ENCODE results near the gene IGFBP2. TPM values are rescaled to one million over a fixed set of nuclear protein-coding genes. Genes with fewer than 3 reads are reported as not detected.

IGFBP2 gene
- total and polyA plus RNA-seq, 2 of the 4 experiments (the other 2 are of a cell fraction) = 33.5 to 236 TPM

DNA sequence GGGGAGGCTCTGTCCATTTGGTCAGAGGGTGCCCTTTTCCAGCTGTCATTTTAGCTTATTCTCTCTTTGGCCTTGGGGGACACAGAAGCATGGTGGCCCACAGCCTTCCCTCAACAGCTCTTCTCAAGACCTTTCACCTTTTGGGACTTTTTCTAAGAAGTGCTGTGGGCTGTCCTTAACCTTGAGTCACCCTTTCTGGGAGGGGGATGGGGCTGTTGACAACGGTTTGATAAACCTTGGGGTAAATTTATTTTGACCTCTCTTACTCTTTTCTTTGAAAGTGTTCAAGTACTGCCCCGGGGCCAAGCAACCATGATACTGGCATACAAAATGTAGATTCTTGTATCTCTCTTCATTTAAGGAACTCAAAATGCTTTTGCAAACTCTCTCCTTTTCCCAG lies 48.5 kb downstream of the IGFBP2 start:
- Histone ChIP-seq H3K23ac (ENCODE audit: low read depth, low read length) (no peak overlapping the region), H3K36me3 (ENCODE audit: control insufficient read depth, insufficient read depth, low read length) (peaks cover 90% of the 10 kb centered on the region), H3K27ac (ENCODE audit: insufficient read depth, low read length) (no peak overlapping the region; the same call in 1 of the 2 replicates), H2BK15ac (ENCODE audit: low read depth, low read length) (no peak overlapping the region), H3K4me3 (ENCODE audit: insufficient read depth, low read depth, low read length) (no peak overlapping the region), H3K9me1 (ENCODE audit: insufficient read depth, low read length) (peaks cover 27% of the 10 kb centered on the region), H2BK120ac (ENCODE audit: low read depth, low read length) (no peak overlapping the region), H2BK5ac (ENCODE audit: low read depth, low read length, poor library complexity, severe bottlenecking) (no peak overlapping the region), H2AK5ac (ENCODE audit: low read depth, low read length) (no peak overlapping the region), H3K4ac (ENCODE audit: low read depth, low read length) (no peak overlapping the region), H2BK20ac (ENCODE audit: low read depth, low read length) (no peak overlapping the region), H3K4me2 (ENCODE audit: low read depth, low read length) (no peak overlapping the region), H2AK9ac (replicated peaks; ENCODE audit: low read depth, low read length, poor library complexity) (no peak overlapping the region), H3K9ac (ENCODE audit: low read depth, low read length) (no peak overlapping the region), H3K27me3 (ENCODE audit: control insufficient read depth, insufficient read depth, low read length) (no peaks in the 10 kb centered on the region), H3K14ac (replicated peaks; ENCODE audit: low read depth, low read length) (no peak overlapping the region), H4K20me1 (ENCODE audit: insufficient read depth, low read length) (peaks cover 99% of the 10 kb centered on the region), H4K5ac (ENCODE audit: low read depth, low read length) (no peak overlapping the region), H4K8ac (ENCODE audit: low read depth in 2 of 2, low read length in 2 of 2) (no peak overlapping the region), H2AFZ (replicated peaks; ENCODE audit: low read length, poor library complexity) (no peak overlapping the region), H3K18ac (ENCODE audit: low read depth, low read length) (no peak overlapping the region), H3K56ac (ENCODE audit: extremely low read depth, insufficient read depth, low read length) (no peak overlapping the region), H3K4me1 (ENCODE audit: control insufficient read depth, insufficient read depth, low read length) (peaks cover 4% of the 10 kb centered on the region; the same call in 1 of the 2 replicates), H3K79me1 (ENCODE audit: low read depth in 1 of 2, low read length in 2 of 2) (peaks cover 0 to 91% of the 10 kb centered on the region in 2 experiments; a peak in 2 of 4 replicates), H3K9me3 (ENCODE audit: control insufficient read depth, insufficient read depth, low read length) (no peaks in the 10 kb centered on the region), H4K91ac (ENCODE audit: insufficient read depth, low read depth, low read length) (no peak overlapping the region)
- POLR2A ChIA-PET (ENCODE audit: unreplicated experiment) = interaction anchor here (0.9 kb wide), 1 partner anchor 14 kb away, joined by 3 read pairs; the partner anchor contains the start of gene IGFBP5
- in situ Hi-C loops (cut with MboI; ENCODE audit: low sequenced_read_pairs) (no loop called here), dilution Hi-C loops (cut with HindIII; ENCODE audit: low sequenced_read_pairs, unreplicated experiment) (loop anchor here (25.0 kb wide), 2 partner anchors 481 to 831 kb away; no protein-coding TSS in a partner anchor), intact Hi-C loops (cut with micrococcal nuclease) (no loop called here)
- TF ChIP-seq RFX5 (IDR thresholded peaks at IDR 0.05; ENCODE audit: low read depth, low read length) = no peak
- no peak for TF ChIP-seq CHD1 (IDR thresholded peaks at IDR 0.05; ENCODE audit: low read depth, low read length)
- TF ChIP-seq RCOR1 (IDR thresholded peaks at IDR 0.05; ENCODE audit: insufficient replicate concordance, low read length) = no peak
- TF ChIP-seq, protein P1, sequence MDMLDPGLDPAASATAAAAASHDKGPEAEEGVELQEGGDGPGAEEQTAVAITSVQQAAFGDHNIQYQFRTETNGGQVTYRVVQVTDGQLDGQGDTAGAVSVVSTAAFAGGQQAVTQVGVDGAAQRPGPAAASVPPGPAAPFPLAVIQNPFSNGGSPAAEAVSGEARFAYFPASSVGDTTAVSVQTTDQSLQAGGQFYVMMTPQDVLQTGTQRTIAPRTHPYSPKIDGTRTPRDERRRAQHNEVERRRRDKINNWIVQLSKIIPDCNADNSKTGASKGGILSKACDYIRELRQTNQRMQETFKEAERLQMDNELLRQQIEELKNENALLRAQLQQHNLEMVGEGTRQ (IDR thresholded peaks at IDR 0.05; ENCODE audit: low read depth, low read length) = no peak
- no peak for TF ChIP-seq SMC3 (IDR thresholded peaks at IDR 0.05; ENCODE audit: low read depth, low read length)
- no peak for TF ChIP-seq CEBPB (IDR thresholded peaks at IDR 0.05; ENCODE audit: low read depth, low read length)
- TF ChIP-seq MAFK (IDR thresholded peaks at IDR 0.05; ENCODE audit: low read depth, low read length) = no peak
- TF ChIP-seq FOS (IDR thresholded peaks at IDR 0.05; ENCODE audit: low read depth, low read length) = no peak
- TF ChIP-seq, protein P2, sequence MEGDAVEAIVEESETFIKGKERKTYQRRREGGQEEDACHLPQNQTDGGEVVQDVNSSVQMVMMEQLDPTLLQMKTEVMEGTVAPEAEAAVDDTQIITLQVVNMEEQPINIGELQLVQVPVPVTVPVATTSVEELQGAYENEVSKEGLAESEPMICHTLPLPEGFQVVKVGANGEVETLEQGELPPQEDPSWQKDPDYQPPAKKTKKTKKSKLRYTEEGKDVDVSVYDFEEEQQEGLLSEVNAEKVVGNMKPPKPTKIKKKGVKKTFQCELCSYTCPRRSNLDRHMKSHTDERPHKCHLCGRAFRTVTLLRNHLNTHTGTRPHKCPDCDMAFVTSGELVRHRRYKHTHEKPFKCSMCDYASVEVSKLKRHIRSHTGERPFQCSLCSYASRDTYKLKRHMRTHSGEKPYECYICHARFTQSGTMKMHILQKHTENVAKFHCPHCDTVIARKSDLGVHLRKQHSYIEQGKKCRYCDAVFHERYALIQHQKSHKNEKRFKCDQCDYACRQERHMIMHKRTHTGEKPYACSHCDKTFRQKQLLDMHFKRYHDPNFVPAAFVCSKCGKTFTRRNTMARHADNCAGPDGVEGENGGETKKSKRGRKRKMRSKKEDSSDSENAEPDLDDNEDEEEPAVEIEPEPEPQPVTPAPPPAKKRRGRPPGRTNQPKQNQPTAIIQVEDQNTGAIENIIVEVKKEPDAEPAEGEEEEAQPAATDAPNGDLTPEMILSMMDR (conservative IDR thresholded peaks at IDR 0.05; ENCODE audit: low read depth, low read length) = no peak
- TF ChIP-seq NFE2L2 (IDR thresholded peaks at IDR 0.05; ENCODE audit: low read depth, low read length) = no peak
- TF ChIP-seq MAZ (IDR thresholded peaks at IDR 0.05; ENCODE audit: borderline replicate concordance, low read depth, low read length) = no peak
- TF ChIP-seq, protein P3, sequence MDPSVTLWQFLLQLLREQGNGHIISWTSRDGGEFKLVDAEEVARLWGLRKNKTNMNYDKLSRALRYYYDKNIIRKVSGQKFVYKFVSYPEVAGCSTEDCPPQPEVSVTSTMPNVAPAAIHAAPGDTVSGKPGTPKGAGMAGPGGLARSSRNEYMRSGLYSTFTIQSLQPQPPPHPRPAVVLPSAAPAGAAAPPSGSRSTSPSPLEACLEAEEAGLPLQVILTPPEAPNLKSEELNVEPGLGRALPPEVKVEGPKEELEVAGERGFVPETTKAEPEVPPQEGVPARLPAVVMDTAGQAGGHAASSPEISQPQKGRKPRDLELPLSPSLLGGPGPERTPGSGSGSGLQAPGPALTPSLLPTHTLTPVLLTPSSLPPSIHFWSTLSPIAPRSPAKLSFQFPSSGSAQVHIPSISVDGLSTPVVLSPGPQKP (IDR thresholded peaks at IDR 0.05; ENCODE audit: borderline replicate concordance, low read depth, low read length) = no peak
- TF ChIP-seq BHLHE40 (IDR thresholded peaks at IDR 0.05; ENCODE audit: low read depth, low read length) = no peak
- TF ChIP-seq MXI1 (IDR thresholded peaks at IDR 0.05; ENCODE audit: borderline replicate concordance, low read depth, low read length) = no peak
- no peak for TF ChIP-seq RAD21 (IDR thresholded peaks at IDR 0.05; ENCODE audit: low read length)
- CTCF ChIA-PET = interaction anchor here (0.7 to 1.7 kb wide), 6 partner anchors 12 to 1032 kb away, joined by 3 to 5 read pairs (median 3); no protein-coding TSS in a partner anchor
- ATAC-seq (ENCODE audit: low read depth) (no peak), DNase-seq (peak; percentile 16)
- BruUV-seq (replicated peaks) = no TSS peak
- no CpG with 5 or more reads among the region's 2 CpGs for WGBS, 2 experiments (ENCODE audit: extremely low coverage in 2 of 2, insufficient read length in 1 of 2)
